HG03469 (cell line): ENCODE results near the gene TTC14.

ENCODE experiments used
- ATAC-seq: cut with Tn5 transposase; IDR thresholded peaks from one replicate; pipeline ENCODE4 v1.9.1; 2021; ENCODE audit warnings: mild to moderate bottlenecking, moderate library complexity, moderate number of reproducible peaks; ENCODE audit not compliant: unreplicated experiment

TTC14 gene

DNA sequence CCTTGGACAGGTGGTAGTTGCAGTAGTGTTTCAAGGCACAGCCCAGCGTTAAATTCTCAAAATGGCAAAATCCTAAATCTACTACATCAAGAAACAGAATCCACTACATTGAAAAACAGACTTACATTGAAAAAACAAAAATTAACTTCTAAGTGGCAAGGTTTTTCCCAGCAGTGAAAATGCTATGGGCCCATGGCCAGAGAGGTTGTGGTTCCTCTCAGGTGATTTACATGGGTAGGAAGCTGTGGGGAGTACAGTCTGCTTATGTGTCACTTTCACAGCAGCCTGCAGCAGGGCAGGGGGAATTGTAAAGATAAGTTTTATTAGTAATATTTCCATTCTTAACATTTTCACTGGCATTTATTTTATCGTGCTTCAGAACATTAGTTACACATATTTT lies 24.9 kb downstream of the TTC14 start:
- ATAC-seq, result peak; percentile 96

DNA sequence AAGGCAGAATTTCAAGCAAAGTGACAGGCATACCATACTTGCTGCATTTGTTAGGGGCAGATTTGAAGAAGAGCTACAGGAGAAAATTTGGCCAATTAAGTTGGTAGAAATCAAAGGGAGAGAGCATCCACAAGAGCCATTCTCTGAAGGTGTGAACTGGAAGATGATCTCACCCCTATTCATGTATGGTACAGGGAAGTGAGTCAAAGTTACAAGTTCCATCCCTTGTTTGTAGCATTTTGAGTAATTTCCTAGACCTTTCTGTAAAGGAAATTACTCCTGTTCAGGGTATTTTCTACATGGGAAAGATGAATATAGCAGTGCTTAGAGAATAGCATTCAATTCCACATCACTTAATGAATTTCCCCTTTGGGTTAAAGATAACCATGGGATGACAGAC lies 28.4 kb downstream of the TTC14 start:
- no peak for ATAC-seq

DNA sequence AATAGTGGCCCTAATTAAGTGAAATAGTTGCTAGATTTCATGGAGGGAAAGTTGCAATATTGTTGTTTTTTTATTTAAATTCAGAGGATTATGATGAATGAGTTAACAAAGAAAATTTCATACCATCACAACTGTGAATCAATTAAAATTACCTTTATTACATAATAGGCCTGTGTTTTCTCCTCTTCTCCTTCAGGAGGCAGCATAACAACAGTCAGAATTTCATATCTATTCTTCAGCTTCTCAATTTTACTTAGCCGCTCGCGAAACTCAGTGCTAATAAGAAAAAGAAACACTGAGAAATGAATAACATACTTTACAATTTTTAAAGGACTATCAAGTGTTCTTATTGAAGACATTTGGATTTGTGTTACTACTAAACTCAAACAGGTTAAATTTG lies 29.4 kb downstream of the TTC14 start:
- no peak for ATAC-seq

DNA sequence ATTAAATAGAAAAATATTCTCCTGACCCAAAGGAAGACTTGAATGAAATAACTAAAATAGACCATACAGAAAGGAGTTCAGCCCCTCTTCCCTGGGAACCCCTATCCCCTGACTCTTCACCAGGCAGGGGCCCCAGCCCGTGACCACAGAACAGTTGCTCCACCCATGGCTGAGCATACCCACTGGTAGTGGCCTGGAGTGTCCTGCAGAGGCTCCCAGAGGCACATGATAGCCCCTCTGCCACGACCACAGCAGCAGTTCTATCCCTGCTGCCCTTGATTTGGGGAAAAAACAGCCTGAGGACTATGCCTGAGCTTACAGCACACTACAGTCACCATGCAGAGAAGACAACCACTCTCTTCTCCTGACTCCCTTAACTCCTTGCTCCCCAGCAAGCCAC lies 31.8 kb downstream of the TTC14 start:
- no peak for ATAC-seq

DNA sequence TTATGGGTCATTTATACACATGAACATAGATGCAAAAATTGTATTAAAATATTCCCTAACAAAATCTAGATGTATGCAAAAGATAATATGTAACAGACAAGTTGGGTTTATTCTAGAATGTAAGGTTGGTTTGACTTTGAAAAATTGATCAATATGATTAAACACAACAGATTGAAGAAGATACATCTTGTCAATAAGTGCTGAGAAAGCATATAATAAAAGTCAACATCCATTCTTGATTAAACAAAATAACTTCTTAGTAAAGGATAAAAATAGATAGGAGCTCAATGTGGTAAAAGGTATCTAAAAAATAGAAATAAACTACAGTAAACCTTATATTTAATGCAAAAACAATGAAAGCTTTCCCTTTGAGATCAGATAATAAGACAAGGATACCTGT lies 39.0 kb downstream of the TTC14 start:
- ATAC-seq, result no peak

DNA sequence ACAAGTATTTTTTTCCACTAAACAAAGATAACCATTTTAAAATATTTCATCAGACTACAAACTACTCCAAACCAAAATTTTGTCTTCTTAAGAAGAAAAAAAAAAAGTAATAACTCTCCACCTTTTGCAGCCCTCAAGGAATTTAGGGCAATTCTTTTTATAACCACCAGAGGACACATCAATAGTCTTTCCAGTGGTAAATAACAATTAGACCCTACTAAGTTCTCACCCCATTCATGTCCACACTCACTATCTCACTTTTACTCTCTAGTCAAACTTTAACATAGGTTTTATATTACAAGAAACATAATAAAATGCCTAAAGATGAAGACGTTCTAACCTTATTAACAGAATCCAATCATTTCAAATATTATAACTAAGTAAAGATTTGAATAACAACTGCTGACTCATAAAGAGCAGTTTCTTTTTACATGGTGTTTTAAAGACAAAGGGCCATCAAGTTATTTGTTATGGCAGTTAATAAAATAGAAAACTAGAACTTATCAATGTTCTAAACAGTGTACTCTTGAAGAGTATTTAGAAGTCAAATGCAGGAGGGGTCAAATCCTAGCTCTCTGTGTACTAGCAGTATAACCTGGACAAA lies 44.3 kb downstream of the TTC14 start:
- no peak for ATAC-seq

DNA sequence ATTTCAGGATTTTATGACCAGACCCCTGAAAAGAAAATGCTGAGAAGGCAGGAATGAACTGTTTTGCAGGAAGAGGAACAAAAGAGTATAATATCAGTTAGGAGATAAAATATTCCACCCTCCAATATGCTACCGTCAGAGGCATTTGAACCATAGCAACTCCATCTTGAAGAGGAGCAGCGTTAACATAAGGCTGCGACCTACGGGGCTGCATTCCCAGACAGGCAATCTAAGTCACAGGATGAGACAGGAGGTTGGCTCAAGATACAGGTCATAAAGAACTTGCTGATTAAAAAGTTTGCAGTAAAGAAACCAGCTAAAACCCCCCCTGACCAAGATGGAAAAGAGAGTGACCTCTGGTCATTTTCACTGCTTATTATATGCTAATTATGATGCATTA lies 54.4 kb downstream of the TTC14 start:
- ATAC-seq, result no peak

DNA sequence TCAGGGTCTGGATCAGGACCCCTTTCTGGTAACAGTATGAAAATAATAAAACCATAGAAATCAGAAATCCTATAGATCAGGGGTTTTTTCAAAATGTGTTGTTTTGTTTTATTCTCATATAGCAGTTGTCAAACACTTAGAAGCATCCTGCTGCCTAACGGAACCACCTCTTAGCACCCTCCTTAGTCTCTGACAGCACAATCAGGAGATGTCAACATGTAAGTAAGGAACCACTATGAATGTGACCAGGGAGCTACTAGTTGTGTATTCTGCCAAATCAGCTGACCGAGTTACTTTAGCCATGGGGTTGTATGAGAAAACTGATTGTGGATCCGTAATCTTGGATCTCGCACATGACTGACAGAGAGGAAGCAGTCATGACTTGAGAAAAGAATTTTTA lies 55.1 kb downstream of the TTC14 start:
- ATAC-seq, result no peak
